HepG2 (cell line): ENCODE results near the gene ALOX15. TPM values are rescaled to one million over a fixed set of nuclear protein-coding genes. Genes with fewer than 3 reads are reported as not detected.
"Not testable (repeated sequence)": the region's sequence is repeated elsewhere in the genome, so short reads cannot be mapped to it uniquely, and the experiment has no call there.

Experiments
- ATAC-seq: fragments of 200-7000 bp; cut with Tn5 transposase; 3 replicates; pipeline ENCODE4 v1.9.1; 2020; ENCODE audit warnings: mild to moderate bottlenecking, moderate library complexity
- BruUV-seq: library from RNA; stranded (reverse); fragments of 400-500 nt; replicated peaks from 2 replicates; lab custom pipeline; 2021; lab: Mats Ljungman, UMichigan
- CTCF ChIA-PET: fragments of 300-600 bp; formaldehyde crosslinking; extraction: SDS; loops from one replicate; lab custom pipeline; 2021; ENCODE audit warnings: low total read pairs, inconsistent platforms, low intra/inter-chr PET ratio; lab: Yijun Ruan, JAX
- POLR2A ChIA-PET: fragments of 350-600 bp; sonication (Branson Sonifier 250); formaldehyde crosslinking; loops from one replicate; lab custom pipeline; 2020; ENCODE audit warnings: antibody characterized with exemption, inconsistent platforms; lab: Yijun Ruan, JAX
- DNase-seq: peaks from one replicate; pipeline ENCODE4 v3.0.0-alpha.2; 2015; ENCODE audit warnings: low spot score
- FAIRE-seq: peaks from 3 replicates; lab custom pipeline; 2011; peaks lifted over from hg19 to GRCh38; lab: Jason Lieb, UNC
- H2AFZ ChIP-seq: one replicate; pipeline ENCODE4 v1.6.1; 2011; ENCODE audit warnings: low read length, inconsistent platforms
- H3K27ac ChIP-seq: fragments of 300-600 bp; 3 replicates; pipeline ENCODE4 v1.8.0; 2011; ENCODE audit warnings: mixed run types, mild to moderate bottlenecking, mixed read lengths, low read length, inconsistent platforms; ENCODE audit not compliant: insufficient read depth; ENCODE audit errors: extremely low read length
- H3K27me3 ChIP-seq, 2 experiments: fragments of 200-600 bp in 1 of 2; 2 replicates in 1 of 2; 3 replicates in 1 of 2; pipeline versions ENCODE4 v1.6.0 to v1.8.0; 2011; ENCODE audit warnings: low read length in 2 of 2, mild to moderate bottlenecking in 2 of 2, moderate library complexity in 2 of 2, inconsistent platforms in 1 of 2; ENCODE audit not compliant: insufficient read depth in 2 of 2, control insufficient read depth in 1 of 2
- H3K36me3 ChIP-seq, 2 experiments: fragments of 200-600 bp in 1 of 2; replicated peaks in 1 of 2; 2 replicates in 1 of 2; 3 replicates in 1 of 2; pipeline versions ENCODE4 v1.5.1 to v1.8.0; 2011; ENCODE audit warnings: low read length in 2 of 2, inconsistent platforms in 1 of 2; ENCODE audit not compliant: insufficient read depth in 2 of 2, control insufficient read depth in 1 of 2
- H3K4me1 ChIP-seq: 2 replicates; pipeline ENCODE4 v1.5.1; 2012; ENCODE audit warnings: low read length, inconsistent platforms; ENCODE audit not compliant: insufficient read depth
- H3K4me2 ChIP-seq: 2 replicates; pipeline ENCODE4 v1.6.0; 2011; ENCODE audit warnings: low read depth, low read length, inconsistent platforms
- H3K4me3 ChIP-seq, 3 experiments: fragments of 200-600 bp in 1 of 3; sonication (generic), shearing (Covaris generic) in 1 of 3; replicated peaks in 1 of 3; 2 replicates each; pipeline ENCODE4 v1.5.1; 2011 to 2016; ENCODE audit warnings: low read length in 3 of 3, inconsistent platforms in 2 of 3, low read depth in 2 of 3, mild to moderate bottlenecking in 2 of 3, control low read depth in 1 of 3, mixed read lengths in 1 of 3; ENCODE audit not compliant: insufficient read depth in 1 of 3
- H3K79me2 ChIP-seq: one replicate; pipeline ENCODE4 v1.6.1; 2011; ENCODE audit warnings: low read length, inconsistent platforms; ENCODE audit not compliant: insufficient read depth
- H3K9ac ChIP-seq: 2 replicates; pipeline ENCODE4 v1.6.0; 2011; ENCODE audit warnings: mild to moderate bottlenecking, low read depth, low read length, inconsistent platforms; ENCODE audit not compliant: insufficient read depth
- H3K9me3 ChIP-seq: 2 replicates; pipeline ENCODE4 v1.5.1; 2012; ENCODE audit warnings: mild to moderate bottlenecking, low read length
- H4K20me1 ChIP-seq: 2 replicates; pipeline ENCODE4 v1.6.0; 2011; ENCODE audit warnings: inconsistent platforms, mild to moderate bottlenecking, low read length, moderate library complexity; ENCODE audit not compliant: insufficient read depth
- E2F2 ChIP-seq: sonication (generic); formaldehyde crosslinking; IDR thresholded peaks from 2 replicates; pipeline ENCODE4 v1.4.0; 2020; ENCODE audit warnings: missing genetic modification reagents, borderline replicate concordance
- HNF4G ChIP-seq, 2 experiments: sonication (generic) in 1 of 2; formaldehyde crosslinking in 1 of 2; IDR thresholded peaks; 2 replicates each; pipeline versions ENCODE4 v1.4.0 to v1.6.1; 2011 to 2020; ENCODE audit warnings: borderline replicate concordance in 2 of 2, low read depth in 2 of 2, mild to moderate bottlenecking in 2 of 2, low read length in 1 of 2, missing genetic modification reagents in 1 of 2, moderate library complexity in 1 of 2
- IKZF4 ChIP-seq: sonication (generic); formaldehyde crosslinking; IDR thresholded peaks from 2 replicates; pipeline ENCODE4 v1.5.1; 2020; ENCODE audit warnings: borderline replicate concordance, mild to moderate bottlenecking, low read depth, missing genetic modification reagents; ENCODE audit errors: not compliant biosample characterization
- JDP2 ChIP-seq: sonication (generic); formaldehyde crosslinking; IDR thresholded peaks from 2 replicates; pipeline ENCODE4 v1.8.1; 2022; ENCODE audit warnings: missing genetic modification reagents, borderline replicate concordance
- MLX ChIP-seq: IDR thresholded peaks from 2 replicates; pipeline ENCODE4 v1.6.1; 2016
- NAIF1 ChIP-seq: sonication (generic); formaldehyde crosslinking; IDR thresholded peaks from 2 replicates; pipeline ENCODE4 v1.5.0; 2020; ENCODE audit warnings: mild to moderate bottlenecking, missing genetic modification reagents, borderline replicate concordance
- NFKB2 ChIP-seq: sonication (generic); formaldehyde crosslinking; IDR thresholded peaks from 2 replicates; pipeline ENCODE4 v1.4.0; 2020; ENCODE audit warnings: missing genetic modification reagents, borderline replicate concordance
- NFYC ChIP-seq: IDR thresholded peaks from 2 replicates; pipeline ENCODE4 v1.6.1; 2016; ENCODE audit warnings: missing genetic modification reagents, missing compliant biosample characterization
- ZBTB1 ChIP-seq: sonication (generic); formaldehyde crosslinking; IDR thresholded peaks from 2 replicates; pipeline ENCODE4 v1.4.0; 2020; ENCODE audit warnings: missing genetic modification reagents, borderline replicate concordance
- ZEB1 ChIP-seq: IDR thresholded peaks from 2 replicates; pipeline ENCODE4 v1.6.1; 2012; ENCODE audit warnings: mild to moderate bottlenecking, low read depth, inconsistent platforms; ENCODE audit not compliant: insufficient replicate concordance
- ZNF224 ChIP-seq: sonication (generic); formaldehyde crosslinking; IDR thresholded peaks from 2 replicates; pipeline ENCODE4 v1.5.0; 2020; ENCODE audit warnings: mild to moderate bottlenecking, missing genetic modification reagents
- ZNF350 ChIP-seq: sonication (generic); formaldehyde crosslinking; IDR thresholded peaks from 2 replicates; pipeline ENCODE4 v1.4.0; 2020; ENCODE audit warnings: mild to moderate bottlenecking, low read depth, missing genetic modification reagents, borderline replicate concordance
- ZNF597 ChIP-seq: sonication (generic); formaldehyde crosslinking; IDR thresholded peaks from 2 replicates; pipeline ENCODE4 v1.5.0; 2020; ENCODE audit warnings: missing genetic modification reagents
- ZNF749 ChIP-seq: sonication (generic); formaldehyde crosslinking; IDR thresholded peaks from 2 replicates; pipeline ENCODE4 v1.8.0; 2022; ENCODE audit warnings: mild to moderate bottlenecking, missing genetic modification reagents, moderate library complexity, borderline replicate concordance
- ZSCAN25 ChIP-seq: sonication (generic); formaldehyde crosslinking; IDR thresholded peaks from 2 replicates; pipeline ENCODE4 v1.8.0; 2022; ENCODE audit warnings: mild to moderate bottlenecking, missing genetic modification reagents
- WGBS: methylation state at CpG from one replicate; pipeline ENCODE4 v1.1.6; 2017; ENCODE audit warnings: low lambda C conversion rate; 5-methylcytosine and 5-hydroxymethylcytosine counted together
- in situ Hi-C: cut with HindIII; loops from 2 replicates; pipeline ENCODE4 v1.10.0; 2017; ENCODE audit warnings: low pct_unique_long_range_greater_than_20kb; ENCODE audit not compliant: extremely low pct_ligation_motif_present
- intact Hi-C: fragments of 100-400 bp; cut with micrococcal nuclease; formaldehyde crosslinking; loops from one replicate; pipeline ENCODE4 v1.10.0; 2022; ENCODE audit not compliant: unreplicated experiment
- polyA plus RNA-seq, 8 experiments: library from polyadenylated mRNA; depleted of rRNA in 3 of 8; stranded (reverse) in 7 of 8; unstranded in 1 of 8; fragments of >200 nt; fragmentation: Illumina TruSeq in 4 of 8; extraction: Trizol in 4 of 8; gene quantifications; 2 replicates each; pipeline versions ENCODE4 v1.2.1 to v1.2.3, GENCODE V29; 2011 to 2016; ENCODE audit warnings: low read depth in 4 of 8, missing spikeins in 1 of 8, mixed read lengths in 1 of 8; ENCODE audit not compliant: insufficient read depth in 1 of 8
- total RNA-seq, 5 experiments: library from RNA; depleted of rRNA; stranded (reverse); fragments of >200 nt; fragmentation: Illumina TruSeq; extraction: Trizol; gene quantifications; 2 replicates each; pipeline ENCODE4 v1.2.3, GENCODE V29; 2016; ENCODE audit warnings: low read depth in 1 of 5

The ALOX15 gene
- total and polyA plus RNA-seq, 2 of the 13 experiments (the other 11 are each of a cell fraction or from before 2014, with no cell fraction given) = 0.04 TPM; not detected in 1

GRCh38 chr17:4690745-4691144 is 49.3 kb upstream of the ALOX15 start:
- CTCF ChIA-PET = no interaction called here
- TF ChIP-seq ZNF597 (CRISPR knock-in tag) (no peak), E2F2 (CRISPR knock-in tag) (no peak), ZSCAN25 (no peak), JDP2 (CRISPR knock-in tag) (no peak), ZNF749 (CRISPR knock-in tag) (no peak), ZBTB1 (CRISPR knock-in tag) (no peak), NAIF1 (no peak), MLX (CRISPR knock-in tag) (no peak), NFYC (CRISPR knock-in tag) (no peak), HNF4G (IDR thresholded peaks at IDR 0.05; ENCODE audit: borderline replicate concordance, low read depth, low read length) (no peak), HNF4G (CRISPR knock-in tag; IDR thresholded peaks at IDR 0.05; ENCODE audit: borderline replicate concordance, low read depth) (no peak), IKZF4 (CRISPR knock-in tag) (no peak), ZNF224 (CRISPR knock-in tag) (no peak), ZNF350 (CRISPR knock-in tag) (no peak), NFKB2 (no peak), ZEB1 (no peak)
- TF ChIP-seq, all 625 proteins: peak for 0
- WGBS = 88% methylated on average over 1 of the region's 2 CpGs
- DNase-seq (no peak), FAIRE-seq (no peak), ATAC-seq (no peak)
- in situ Hi-C loops = no loop called here
- Histone ChIP-seq H2AFZ (no peak overlapping the region), H3K4me1 (no peaks in the 10 kb centered on the region), H3K4me2 (no peak overlapping the region), H3K9me3 (no peaks in the 10 kb centered on the region), H4K20me1 (peaks cover 7% of the 10 kb centered on the region), H3K9ac (no peak overlapping the region), H3K27ac (no peak overlapping the region), H3K79me2 (peaks cover 64% of the 10 kb centered on the region), H3K27me3 (no peaks in the 10 kb centered on the region), H3K4me3 (no peak overlapping the region), H3K36me3 (peaks cover 20 to 61% of the 10 kb centered on the region in 2 experiments)
- BruUV-seq = no TSS peak
- intact Hi-C loops = no loop called here
- POLR2A ChIA-PET = interaction anchor here (1.1 kb wide), 1 partner anchor 12 kb away, joined by 3 read pairs; no protein-coding TSS in a partner anchor

- H3K4me3 ChIP-seq, H3K27me3 ChIP-seq, in situ Hi-C loops, DNase-seq, FAIRE-seq, H3K4me1 ChIP-seq, H3K4me2 ChIP-seq, CTCF ChIA-PET, H4K20me1 ChIP-seq, BruUV-seq, H3K9ac ChIP-seq, H3K9me3 ChIP-seq, ATAC-seq, H2AFZ ChIP-seq, intact Hi-C loops, H3K27ac ChIP-seq: not testable (repeated sequence)
- H3K36me3 ChIP-seq = peaks cover 23 to 67% of the 10 kb centered on the region in 2 experiments
- peaks cover 62% of the 10 kb centered on the region for H3K79me2 ChIP-seq
- POLR2A ChIA-PET = interaction anchor here (1.1 kb wide), 1 partner anchor 13 kb away, joined by 3 read pairs; no protein-coding TSS in a partner anchor
- 91% methylated on average over 12 of the region's 12 CpGs for whole genome bisulfite sequencing
Measured at GRCh38 chr17:4689872-4690271, 48.4 kb upstream of the ALOX15 start.
